Stomach smooth muscle (tissue), 2 donors: ENCODE data around the gene TENM4.

Source experiments
- H3K27ac ChIP-seq: one replicate; pipeline ENCODE4 v1.7.0; 2013; ENCODE audit warnings: mild to moderate bottlenecking, low read length, inconsistent platforms
- H3K27me3 ChIP-seq, 2 donors: one replicate each; pipeline ENCODE4 v1.7.0; 2013; ENCODE audit warnings: low read length in 2 of 2; ENCODE audit not compliant: insufficient read depth in 2 of 2, control insufficient read depth in 1 of 2
- H3K36me3 ChIP-seq, 2 donors: one replicate each; pipeline ENCODE4 v1.7.0; 2013; ENCODE audit warnings: low read length in 2 of 2; ENCODE audit not compliant: control insufficient read depth in 2 of 2, insufficient read depth in 2 of 2
- H3K4me1 ChIP-seq: one replicate; pipeline ENCODE4 v1.7.0; 2013; ENCODE audit warnings: low read length; ENCODE audit not compliant: control insufficient read depth, insufficient read depth
- H3K4me3 ChIP-seq, 2 donors: one replicate each; pipeline ENCODE4 v1.7.0; 2013; ENCODE audit warnings: low read length in 2 of 2
- H3K9ac ChIP-seq, 2 donors: one replicate each; pipeline ENCODE4 v1.7.0; 2013; ENCODE audit warnings: low read length in 2 of 2, mild to moderate bottlenecking in 1 of 2
- H3K9me3 ChIP-seq, 2 donors: one replicate each; pipeline ENCODE4 v1.7.0; 2013; ENCODE audit warnings: low read length in 2 of 2; ENCODE audit not compliant: control insufficient read depth in 2 of 2
- donor health status: healthy.
- donor health status: Pancreatic carcinoma.

TENM4 gene

GRCh38 chr11:79182794-79183193 lies 258.0 kb downstream of the TENM4 start:
- H3K27me3 ChIP-seq: no peaks in the 10 kb centered on the region
- no peak overlapping the region for H3K27ac ChIP-seq
- no peak overlapping the region for H3K4me3 ChIP-seq
- peaks cover 3 to 7% of the 10 kb centered on the region in 2 donors for H3K9me3 ChIP-seq
- no peaks in the 10 kb centered on the region for H3K36me3 ChIP-seq
- no peak overlapping the region for H3K9ac ChIP-seq
- no peaks in the 10 kb centered on the region for H3K4me1 ChIP-seq

GRCh38 chr11:79179087-79179486 lies 261.7 kb downstream of the TENM4 start:
- H3K27ac ChIP-seq: no peak overlapping the region
- peaks cover 0 to 2% of the 10 kb centered on the region in 2 donors for H3K27me3 ChIP-seq
- H3K9ac ChIP-seq: no peak overlapping the region
- H3K9me3 ChIP-seq: no peaks in the 10 kb centered on the region
- H3K36me3 ChIP-seq: no peaks in the 10 kb centered on the region
- no peak overlapping the region for H3K4me3 ChIP-seq
- H3K4me1 ChIP-seq: no peaks in the 10 kb centered on the region

- no peaks in the 10 kb centered on the region for H3K36me3 ChIP-seq
- peaks cover 0 to 2% of the 10 kb centered on the region in 2 donors for H3K27me3 ChIP-seq
- H3K27ac ChIP-seq: no peak overlapping the region
- no peak overlapping the region for H3K9ac ChIP-seq
- no peaks in the 10 kb centered on the region for H3K9me3 ChIP-seq
- H3K4me1 ChIP-seq: peaks cover 3% of the 10 kb centered on the region
- no peak overlapping the region for H3K4me3 ChIP-seq
These were observed 266.5 kb downstream of the TENM4 start for GRCh38 chr11:79174045-79175008.

GRCh38 chr11:79173615-79174014 lies 267.2 kb downstream of the TENM4 start:
- Histone ChIP-seq H3K9me3 (no peaks in the 10 kb centered on the region), H3K27ac (no peak overlapping the region), H3K27me3 (peaks cover 0 to 2% of the 10 kb centered on the region in 2 donors), H3K4me3 (no peak overlapping the region), H3K9ac (no peak overlapping the region), H3K36me3 (no peaks in the 10 kb centered on the region), H3K4me1 (peaks cover 3% of the 10 kb centered on the region)

GRCh38 chr11:79170321-79170720 lies 270.5 kb downstream of the TENM4 start:
- no peaks in the 10 kb centered on the region for H3K36me3 ChIP-seq
- no peak overlapping the region for H3K27ac ChIP-seq
- peaks cover 3% of the 10 kb centered on the region for H3K4me1 ChIP-seq
- no peaks in the 10 kb centered on the region for H3K9me3 ChIP-seq
- no peak overlapping the region for H3K9ac ChIP-seq
- no peak overlapping the region for H3K4me3 ChIP-seq
- no peaks in the 10 kb centered on the region for H3K27me3 ChIP-seq

- H3K36me3 ChIP-seq: no peaks in the 10 kb centered on the region
- H3K27ac ChIP-seq: no peak overlapping the region
- no peak overlapping the region for H3K9ac ChIP-seq
- H3K27me3 ChIP-seq: no peaks in the 10 kb centered on the region
- peaks cover 3% of the 10 kb centered on the region for H3K4me1 ChIP-seq
- H3K4me3 ChIP-seq: no peak overlapping the region
- H3K9me3 ChIP-seq: no peaks in the 10 kb centered on the region
These were observed 272.2 kb downstream of the TENM4 start for GRCh38 chr11:79168530-79169110.

DNA sequence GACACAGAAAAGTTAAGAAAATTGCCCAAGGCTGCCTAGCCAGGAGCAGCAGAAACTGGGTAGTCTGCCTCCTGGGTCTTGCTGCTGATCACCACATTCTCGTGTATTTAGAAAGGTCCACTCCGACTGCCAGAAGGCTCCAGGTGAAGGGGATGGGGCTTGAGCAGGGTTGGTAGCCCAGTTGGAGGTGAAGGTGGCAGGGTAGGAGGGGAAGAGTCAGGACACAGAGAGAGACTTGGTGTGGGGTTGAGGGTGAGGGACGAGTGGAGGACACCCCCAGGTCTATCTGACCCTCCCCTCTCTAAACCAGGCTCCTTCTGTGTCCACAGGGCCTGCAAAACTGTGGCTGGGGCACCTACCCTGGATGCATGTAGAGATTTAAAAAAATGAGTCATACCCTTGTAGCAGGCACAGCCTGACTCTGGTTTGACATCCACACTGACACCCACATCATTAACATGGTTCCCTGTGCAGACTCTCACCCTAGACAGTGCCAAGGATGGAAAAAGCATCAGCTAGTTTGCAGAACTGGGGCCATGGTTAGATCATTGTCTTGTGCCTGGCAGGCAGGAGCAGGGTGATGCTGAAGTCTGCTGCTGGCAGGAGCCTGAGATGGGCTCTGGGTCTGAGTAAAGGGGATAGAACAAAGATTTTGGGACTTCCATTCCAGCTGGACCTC lies 273.2 kb downstream of the TENM4 start:
- Histone ChIP-seq H3K27me3 (no peaks in the 10 kb centered on the region), H3K27ac (no peak overlapping the region), H3K9me3 (no peaks in the 10 kb centered on the region), H3K4me1 (no peaks in the 10 kb centered on the region), H3K9ac (no peak overlapping the region), H3K36me3 (no peaks in the 10 kb centered on the region), H3K4me3 (no peak overlapping the region)

GRCh38 chr11:79165908-79166307 lies 274.9 kb downstream of the TENM4 start:
- H3K36me3 ChIP-seq: no peaks in the 10 kb centered on the region
- no peaks in the 10 kb centered on the region for H3K9me3 ChIP-seq
- H3K4me1 ChIP-seq: no peaks in the 10 kb centered on the region
- no peak overlapping the region for H3K9ac ChIP-seq
- H3K27ac ChIP-seq: no peak overlapping the region
- H3K4me3 ChIP-seq: no peak overlapping the region
- no peaks in the 10 kb centered on the region for H3K27me3 ChIP-seq

DNA sequence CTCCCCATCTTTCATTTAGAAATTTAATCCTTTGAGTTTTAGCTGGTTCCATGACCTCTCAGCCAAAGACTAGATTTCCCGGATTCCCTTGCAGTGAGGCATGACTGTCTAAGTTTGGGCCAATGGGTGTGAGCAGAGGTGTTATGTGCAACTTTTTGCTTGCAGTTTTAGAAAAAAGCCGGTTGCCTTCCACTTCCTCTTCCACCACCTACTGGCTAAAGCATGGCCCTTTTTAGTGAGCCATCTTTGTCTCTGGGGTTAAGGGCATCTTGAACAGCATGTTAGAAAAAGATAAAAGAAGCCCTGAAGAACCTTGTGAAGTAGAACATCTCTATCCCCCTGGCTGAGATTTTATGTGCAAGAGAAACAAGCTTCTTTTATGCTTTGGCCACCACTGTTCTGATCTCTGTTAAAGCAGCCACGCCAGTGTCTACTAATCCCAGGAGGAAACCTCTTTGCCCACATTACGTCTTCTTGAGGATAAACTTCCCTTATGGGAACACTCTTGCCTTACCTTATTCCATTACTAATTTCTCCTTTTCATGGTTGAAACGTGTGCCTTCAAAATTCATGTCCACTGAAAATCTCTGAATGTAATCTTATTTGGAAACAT lies 279.9 kb downstream of the TENM4 start:
- Histone ChIP-seq H3K36me3 (no peaks in the 10 kb centered on the region), H3K9ac (no peak overlapping the region), H3K27ac (no peak overlapping the region), H3K4me3 (no peak overlapping the region), H3K9me3 (no peaks in the 10 kb centered on the region), H3K27me3 (no peaks in the 10 kb centered on the region), H3K4me1 (no peaks in the 10 kb centered on the region)

- Histone ChIP-seq H3K36me3 (no peaks in the 10 kb centered on the region), H3K4me3 (no peak overlapping the region), H3K9ac (no peak overlapping the region), H3K9me3 (no peaks in the 10 kb centered on the region), H3K27ac (no peak overlapping the region), H3K27me3 (no peaks in the 10 kb centered on the region), H3K4me1 (no peaks in the 10 kb centered on the region)
These were observed 281.0 kb downstream of the TENM4 start for GRCh38 chr11:79159657-79160450.
